IMR-90 (cell line): Measurements from ENCODE around the gene HCN2.

Source experiments
- CTCF ChIP-seq: conservative IDR thresholded peaks from 2 replicates; pipeline ENCODE4 v1.5.1; 2012; ENCODE audit warnings: mild to moderate bottlenecking, low read depth, low read length, improper control_type of control experiment
- RFX5 ChIP-seq: IDR thresholded peaks from 2 replicates; pipeline ENCODE4 v1.8.0; 2012; ENCODE audit warnings: low read depth, mild to moderate bottlenecking, low read length, moderate library complexity

DNA sequence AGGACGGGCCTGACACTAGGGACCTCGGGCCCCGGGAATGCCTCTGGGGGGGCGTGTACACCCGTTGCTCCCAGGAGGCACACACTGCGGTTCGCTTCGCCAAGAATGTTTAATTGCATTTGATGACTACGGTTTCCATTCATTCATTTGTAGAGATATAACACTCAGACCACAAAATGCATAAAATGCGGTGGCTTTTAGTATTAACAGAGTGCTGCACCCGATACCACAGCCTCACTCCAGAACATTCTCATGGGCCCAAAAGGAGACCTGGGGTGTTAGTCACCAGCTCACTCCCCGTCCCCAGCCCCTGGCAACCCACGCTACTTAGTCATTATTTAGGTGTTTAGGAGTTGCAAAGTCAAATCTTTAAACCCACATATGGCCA, 21.8 kb downstream of the HCN2 start:
- TF ChIP-seq CTCF (no peak), RFX5 (no peak)
